Endothelial cell of umbilical vein (primary cell): ENCODE data around the gene B3GALT4.

ENCODE experiments used
- GATA2 ChIP-seq: IDR thresholded peaks from 2 replicates; pipeline ENCODE4 v1.7.0; 2011; ENCODE audit warnings: low read depth, mild to moderate bottlenecking, moderate library complexity, mixed read lengths, low read length; ENCODE audit not compliant: insufficient read length, insufficient read depth
- POLR2A ChIP-seq: IDR thresholded peaks from 2 replicates; pipeline ENCODE4 v1.6.1; 2012; ENCODE audit warnings: low read depth, mild to moderate bottlenecking, control low read depth, low read length
- TF ChIP-seq, protein P1 (sequence below), 2 donors: IDR thresholded peaks; 1 replicate in 1 of 2; 2 replicates in 1 of 2; pipeline ENCODE4 v1.5.1; 2011; ENCODE audit warnings: low read length in 2 of 2, mild to moderate bottlenecking in 2 of 2, moderate library complexity in 2 of 2, control low read depth in 1 of 2, inconsistent platforms in 1 of 2, low read depth in 1 of 2; ENCODE audit not compliant: insufficient read depth in 1 of 2; ENCODE audit errors: extremely low read depth in 1 of 2
- TF ChIP-seq, protein P2 (sequence below): IDR thresholded peaks from 2 replicates; pipeline ENCODE4 v1.6.1; 2011; ENCODE audit not compliant: insufficient read depth, insufficient read length

- no peak for TF ChIP-seq GATA2
- no peak for TF ChIP-seq POLR2A
- TF ChIP-seq, protein P1, sequence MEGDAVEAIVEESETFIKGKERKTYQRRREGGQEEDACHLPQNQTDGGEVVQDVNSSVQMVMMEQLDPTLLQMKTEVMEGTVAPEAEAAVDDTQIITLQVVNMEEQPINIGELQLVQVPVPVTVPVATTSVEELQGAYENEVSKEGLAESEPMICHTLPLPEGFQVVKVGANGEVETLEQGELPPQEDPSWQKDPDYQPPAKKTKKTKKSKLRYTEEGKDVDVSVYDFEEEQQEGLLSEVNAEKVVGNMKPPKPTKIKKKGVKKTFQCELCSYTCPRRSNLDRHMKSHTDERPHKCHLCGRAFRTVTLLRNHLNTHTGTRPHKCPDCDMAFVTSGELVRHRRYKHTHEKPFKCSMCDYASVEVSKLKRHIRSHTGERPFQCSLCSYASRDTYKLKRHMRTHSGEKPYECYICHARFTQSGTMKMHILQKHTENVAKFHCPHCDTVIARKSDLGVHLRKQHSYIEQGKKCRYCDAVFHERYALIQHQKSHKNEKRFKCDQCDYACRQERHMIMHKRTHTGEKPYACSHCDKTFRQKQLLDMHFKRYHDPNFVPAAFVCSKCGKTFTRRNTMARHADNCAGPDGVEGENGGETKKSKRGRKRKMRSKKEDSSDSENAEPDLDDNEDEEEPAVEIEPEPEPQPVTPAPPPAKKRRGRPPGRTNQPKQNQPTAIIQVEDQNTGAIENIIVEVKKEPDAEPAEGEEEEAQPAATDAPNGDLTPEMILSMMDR (IDR thresholded peaks at IDR 0.05; ENCODE audit: extremely low read depth in 1 of 2, insufficient read depth in 1 of 2, low read depth in 1 of 2, low read length in 2 of 2): no peak
- TF ChIP-seq, protein P2, sequence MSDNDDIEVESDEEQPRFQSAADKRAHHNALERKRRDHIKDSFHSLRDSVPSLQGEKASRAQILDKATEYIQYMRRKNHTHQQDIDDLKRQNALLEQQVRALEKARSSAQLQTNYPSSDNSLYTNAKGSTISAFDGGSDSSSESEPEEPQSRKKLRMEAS: no peak
Measured at GRCh38 chr6:33288141-33288920, 11.4 kb downstream of the B3GALT4 start.
